Measurements from ENCODE around the gene TAC3.
"Not testable (repeated sequence)": the region's sequence is repeated elsewhere in the genome, so short reads cannot be mapped to it uniquely, and the experiment has no call there.

TAC3 gene

GRCh38 chr12:56979628-56980027 is 36.7 kb downstream of the TAC3 start:
- no peak for TF ChIP-seq CTCF (IDR thresholded peaks at IDR 0.05; ENCODE audit: low read depth, low read length)

GRCh38 chr12:56978397-56979138 is 37.8 kb downstream of the TAC3 start:
- TF ChIP-seq CTCF (IDR thresholded peaks at IDR 0.05; ENCODE audit: low read depth, low read length) = no peak
- no peak overlapping the region for H3K4me3 ChIP-seq (ENCODE audit: low read depth, low read length)

More at GRCh38 chr12:56979628-56980027, 36.7 kb downstream of the TAC3 start:
- H3K4me3 ChIP-seq (ENCODE audit: low read depth, low read length) = no peak overlapping the region

GRCh38 chr12:56977361-56977760 is 39.0 kb downstream of the TAC3 start:
- not testable (repeated sequence) for H3K4me3 ChIP-seq (ENCODE audit: low read depth, low read length)

- not testable (repeated sequence) for H3K4me3 ChIP-seq (ENCODE audit: low read depth, low read length)
Measured at GRCh38 chr12:56974224-56974623, 42.1 kb downstream of the TAC3 start.

- not testable (repeated sequence) for H3K4me3 ChIP-seq (ENCODE audit: low read depth, low read length)
Measured at GRCh38 chr12:56968910-56969309, 47.4 kb downstream of the TAC3 start.

GRCh38 chr12:56965997-56966642 is 50.2 kb downstream of the TAC3 start:
- H3K4me3 ChIP-seq (ENCODE audit: low read depth, low read length) = not testable (repeated sequence)

- H3K4me3 ChIP-seq (ENCODE audit: low read depth, low read length) = not testable (repeated sequence)
Measured at GRCh38 chr12:56965124-56965523, 51.2 kb downstream of the TAC3 start.

- H3K4me3 ChIP-seq (ENCODE audit: low read depth, low read length) = not testable (repeated sequence)
Measured at GRCh38 chr12:56963557-56963956, 52.8 kb downstream of the TAC3 start.

- H3K4me3 ChIP-seq (ENCODE audit: low read depth, low read length) = not testable (repeated sequence)
Measured at GRCh38 chr12:56962247-56962646, 54.1 kb downstream of the TAC3 start.
